H9 (cell line): ENCODE measurements around the gene DYTN. TPM values are rescaled to one million over a fixed set of nuclear protein-coding genes. Genes with fewer than 3 reads are reported as not detected.

Experiments
- DNase-seq: peaks from one replicate; pipeline ENCODE4 v3.0.0-alpha.2; 2017
- H2AFZ ChIP-seq: one replicate; pipeline ENCODE4 v1.6.1; 2013; ENCODE audit warnings: mild to moderate bottlenecking, low read length, control low read depth, moderate library complexity
- H2AK5ac ChIP-seq: 2 replicates; pipeline ENCODE4 v1.6.1; 2013; ENCODE audit warnings: low read length, control low read depth, mixed read lengths; ENCODE audit not compliant: insufficient read length
- H2BK120ac ChIP-seq: one replicate; pipeline ENCODE4 v1.6.1; 2013; ENCODE audit warnings: low read depth, mild to moderate bottlenecking, low read length, control low read depth, inconsistent platforms; ENCODE audit not compliant: poor library complexity, severe bottlenecking
- H2BK12ac ChIP-seq: 2 replicates; pipeline ENCODE4 v1.6.1; 2013; ENCODE audit warnings: low read length, control low read depth, mixed read lengths, low read depth; ENCODE audit not compliant: insufficient read length
- H2BK15ac ChIP-seq: 2 replicates; pipeline ENCODE4 v1.6.1; 2013; ENCODE audit warnings: low read depth, low read length, control low read depth
- H2BK20ac ChIP-seq: one replicate; pipeline ENCODE4 v1.6.1; 2013; ENCODE audit warnings: low read depth, mild to moderate bottlenecking, low read length, control low read depth, inconsistent platforms; ENCODE audit not compliant: poor library complexity, severe bottlenecking
- H2BK5ac ChIP-seq: 2 replicates; pipeline ENCODE4 v1.6.1; 2013; ENCODE audit warnings: low read length, control low read depth, mixed read lengths; ENCODE audit not compliant: insufficient read length
- H3K14ac ChIP-seq: 2 replicates; pipeline ENCODE4 v1.6.1; 2013; ENCODE audit warnings: low read length, control low read depth; ENCODE audit not compliant: insufficient read depth
- H3K18ac ChIP-seq: 2 replicates; pipeline ENCODE4 v1.6.1; 2013; ENCODE audit warnings: low read depth, mild to moderate bottlenecking, mixed read lengths, low read length, control low read depth; ENCODE audit not compliant: insufficient read length
- H3K23ac ChIP-seq: 2 replicates; pipeline ENCODE4 v1.6.1; 2013; ENCODE audit warnings: low read length, control low read depth, mixed read lengths, low read depth; ENCODE audit not compliant: insufficient read length
- H3K23me2 ChIP-seq: 2 replicates; pipeline ENCODE4 v1.6.1; 2013; ENCODE audit warnings: low read depth, mild to moderate bottlenecking, mixed read lengths, low read length, control low read depth; ENCODE audit not compliant: insufficient read length, poor library complexity, severe bottlenecking
- H3K27ac ChIP-seq: 2 replicates; pipeline ENCODE4 v1.5.1; 2013; ENCODE audit warnings: low read length, control low read depth, mixed read lengths, low read depth; ENCODE audit not compliant: insufficient read length
- H3K27me3 ChIP-seq: 2 replicates; pipeline ENCODE4 v1.6.1; 2013; ENCODE audit warnings: low read length, control low read depth, inconsistent platforms; ENCODE audit not compliant: insufficient read depth
- H3K4ac ChIP-seq: 2 replicates; pipeline ENCODE4 v1.6.1; 2013; ENCODE audit warnings: low read depth, mild to moderate bottlenecking, control low read depth, inconsistent platforms, low read length, moderate library complexity
- H3K4me1 ChIP-seq: 2 replicates; pipeline ENCODE4 v1.6.1; 2013; ENCODE audit warnings: low read length, control low read depth, inconsistent platforms; ENCODE audit not compliant: insufficient read depth
- H3K4me2 ChIP-seq: 2 replicates; pipeline ENCODE4 v1.6.1; 2013; ENCODE audit warnings: low read length, control low read depth, mixed read lengths; ENCODE audit not compliant: insufficient read length, insufficient read depth
- H3K56ac ChIP-seq: 2 replicates; pipeline ENCODE4 v1.6.1; 2013; ENCODE audit warnings: low read depth, mild to moderate bottlenecking, mixed read lengths, low read length, control low read depth; ENCODE audit not compliant: insufficient read length
- H3K79me1 ChIP-seq: 2 replicates; pipeline ENCODE4 v1.6.1; 2013; ENCODE audit warnings: low read depth, mild to moderate bottlenecking, moderate library complexity, low read length, control low read depth, inconsistent platforms; ENCODE audit not compliant: insufficient read depth, poor library complexity, severe bottlenecking
- H3K79me2 ChIP-seq: 2 replicates; pipeline ENCODE4 v1.6.1; 2013; ENCODE audit warnings: low read length, control low read depth, inconsistent platforms; ENCODE audit not compliant: insufficient read depth
- H3K9ac ChIP-seq: 2 replicates; pipeline ENCODE4 v1.6.1; 2013; ENCODE audit warnings: low read length, control low read depth, mixed read lengths; ENCODE audit not compliant: insufficient read length; ENCODE audit errors: extremely low read depth
- H3K9me3 ChIP-seq: one replicate; pipeline ENCODE4 v1.6.1; 2013; ENCODE audit warnings: low read depth, low read length, inconsistent platforms; ENCODE audit not compliant: control insufficient read depth
- H3T11ph ChIP-seq: one replicate; pipeline ENCODE4 v1.6.1; 2013; ENCODE audit warnings: mild to moderate bottlenecking, low read length, control low read depth, inconsistent platforms
- H4K20me1 ChIP-seq: one replicate; pipeline ENCODE4 v1.6.1; 2013; ENCODE audit not compliant: control insufficient read depth, insufficient read length, insufficient read depth
- H4K5ac ChIP-seq: 2 replicates; pipeline ENCODE4 v1.6.1; 2013; ENCODE audit warnings: low read depth, mild to moderate bottlenecking, mixed read lengths, low read length, control low read depth; ENCODE audit not compliant: insufficient read length
- H4K8ac ChIP-seq: replicated peaks from 2 replicates; pipeline ENCODE4 v1.6.1; 2013; ENCODE audit warnings: low read length, control low read depth, mixed read lengths, low read depth; ENCODE audit not compliant: insufficient read length
- H4K91ac ChIP-seq: 2 replicates; pipeline ENCODE4 v1.6.1; 2013; ENCODE audit warnings: low read depth, mild to moderate bottlenecking, moderate library complexity, mixed read lengths, low read length, control low read depth; ENCODE audit not compliant: insufficient read length
- H3K27ac Mint-ChIP-seq, 3 experiments: 2 replicates in 2 of 3; 3 replicates in 1 of 3; pipeline ENCODE4 v1.8.0; 2020 to 2021; ENCODE audit warnings: mixed read lengths in 3 of 3, mild to moderate bottlenecking in 1 of 3, moderate library complexity in 1 of 3
- H3K27me3 Mint-ChIP-seq: 2 replicates; pipeline ENCODE4 v1.8.0; 2021; ENCODE audit warnings: low read depth, mild to moderate bottlenecking, moderate library complexity, mixed read lengths
- H3K36me3 Mint-ChIP-seq, 3 experiments: 2 replicates in 2 of 3; 3 replicates in 1 of 3; pipeline ENCODE4 v1.8.0; 2020 to 2021; ENCODE audit warnings: low read depth in 3 of 3, mixed read lengths in 3 of 3; ENCODE audit not compliant: insufficient read depth in 1 of 3
- H3K4me1 Mint-ChIP-seq, 2 experiments: 2 replicates each; pipeline ENCODE4 v1.8.0; 2020; ENCODE audit warnings: mixed read lengths in 2 of 2
- H3K4me3 Mint-ChIP-seq, 2 experiments: 2 replicates in 1 of 2; 3 replicates in 1 of 2; pipeline ENCODE4 v1.8.0; 2020 to 2021; ENCODE audit warnings: mild to moderate bottlenecking in 2 of 2, mixed read lengths in 2 of 2, moderate library complexity in 1 of 2
- H3K9me3 Mint-ChIP-seq, 2 experiments: 2 replicates in 1 of 2; 3 replicates in 1 of 2; pipeline ENCODE4 v1.8.0; 2020; ENCODE audit warnings: mild to moderate bottlenecking in 2 of 2, mixed read lengths in 2 of 2, moderate library complexity in 1 of 2
- WGBS: extraction: QIAGEN DNeasy Blood & Tissue Kit; methylation state at CpG from one replicate; pipeline ENCODE4 v1.1.7; 2013; ENCODE audit warnings: missing lambda C conversion rate, low lambda C conversion rate, mixed read lengths; ENCODE audit not compliant: insufficient read length; ENCODE audit errors: extremely low coverage; 5-methylcytosine and 5-hydroxymethylcytosine counted together
- total RNA-seq: library from RNA; stranded (reverse); gene quantifications from 2 replicates; pipeline ENCODE4 v1.2.1, GENCODE V29; 2021
- TF ChIP-seq, protein P1 (sequence below): fragments of 200-600 bp; sonication (generic); conservative IDR thresholded peaks from 3 replicates; pipeline ENCODE4 v1.8.0; 2021; ENCODE audit warnings: antibody characterized with exemption, mild to moderate bottlenecking

Gene DYTN
- total RNA-seq, 1 experiment from 2014 or later = not detected

- no peak overlapping the region for H3K27ac Mint-ChIP-seq
- Histone ChIP-seq H4K8ac (no peak overlapping the region), H3K4me1 (no peaks in the 10 kb centered on the region), H2BK5ac (no peak overlapping the region), H2BK20ac (no peak overlapping the region), H3K27me3 (no peaks in the 10 kb centered on the region), H3K79me2 (no peaks in the 10 kb centered on the region), H3K23me2 (no peaks in the 10 kb centered on the region), H3K18ac (no peak overlapping the region), H3K4me2 (no peak overlapping the region), H2BK15ac (no peak overlapping the region), H2BK12ac (no peak overlapping the region), H3K14ac (no peak overlapping the region), H2AFZ (no peak overlapping the region), H4K20me1 (no peaks in the 10 kb centered on the region), H3K9ac (no peak overlapping the region), H3K23ac (no peak overlapping the region), H4K91ac (no peak overlapping the region), H3T11ph (no peak overlapping the region), H3K9me3 (no peaks in the 10 kb centered on the region), H3K56ac (no peak overlapping the region), H3K27ac (no peak overlapping the region), H3K79me1 (no peaks in the 10 kb centered on the region), H4K5ac (no peak overlapping the region), H2AK5ac (no peak overlapping the region), H3K4ac (no peak overlapping the region), H2BK120ac (no peak overlapping the region)
- no CpG with 5 or more reads among the region's 7 CpGs for WGBS
- no peak for DNase-seq
- TF ChIP-seq, protein P1, sequence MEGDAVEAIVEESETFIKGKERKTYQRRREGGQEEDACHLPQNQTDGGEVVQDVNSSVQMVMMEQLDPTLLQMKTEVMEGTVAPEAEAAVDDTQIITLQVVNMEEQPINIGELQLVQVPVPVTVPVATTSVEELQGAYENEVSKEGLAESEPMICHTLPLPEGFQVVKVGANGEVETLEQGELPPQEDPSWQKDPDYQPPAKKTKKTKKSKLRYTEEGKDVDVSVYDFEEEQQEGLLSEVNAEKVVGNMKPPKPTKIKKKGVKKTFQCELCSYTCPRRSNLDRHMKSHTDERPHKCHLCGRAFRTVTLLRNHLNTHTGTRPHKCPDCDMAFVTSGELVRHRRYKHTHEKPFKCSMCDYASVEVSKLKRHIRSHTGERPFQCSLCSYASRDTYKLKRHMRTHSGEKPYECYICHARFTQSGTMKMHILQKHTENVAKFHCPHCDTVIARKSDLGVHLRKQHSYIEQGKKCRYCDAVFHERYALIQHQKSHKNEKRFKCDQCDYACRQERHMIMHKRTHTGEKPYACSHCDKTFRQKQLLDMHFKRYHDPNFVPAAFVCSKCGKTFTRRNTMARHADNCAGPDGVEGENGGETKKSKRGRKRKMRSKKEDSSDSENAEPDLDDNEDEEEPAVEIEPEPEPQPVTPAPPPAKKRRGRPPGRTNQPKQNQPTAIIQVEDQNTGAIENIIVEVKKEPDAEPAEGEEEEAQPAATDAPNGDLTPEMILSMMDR = no peak
- H3K4me1 Mint-ChIP-seq = peaks cover 3% of the 10 kb centered on the region in 2 experiments; a peak in 2 of 4 replicates
- H3K9me3 Mint-ChIP-seq = no peaks in the 10 kb centered on the region
- H3K4me3 Mint-ChIP-seq = no peak overlapping the region
- H3K27me3 Mint-ChIP-seq = no peaks in the 10 kb centered on the region
- no peaks in the 10 kb centered on the region for H3K36me3 Mint-ChIP-seq
Observed at GRCh38 chr2:206670531-206671319, 47.5 kb downstream of the DYTN start.
